ENCODE data around the gene TNFSF15.

DNA sequence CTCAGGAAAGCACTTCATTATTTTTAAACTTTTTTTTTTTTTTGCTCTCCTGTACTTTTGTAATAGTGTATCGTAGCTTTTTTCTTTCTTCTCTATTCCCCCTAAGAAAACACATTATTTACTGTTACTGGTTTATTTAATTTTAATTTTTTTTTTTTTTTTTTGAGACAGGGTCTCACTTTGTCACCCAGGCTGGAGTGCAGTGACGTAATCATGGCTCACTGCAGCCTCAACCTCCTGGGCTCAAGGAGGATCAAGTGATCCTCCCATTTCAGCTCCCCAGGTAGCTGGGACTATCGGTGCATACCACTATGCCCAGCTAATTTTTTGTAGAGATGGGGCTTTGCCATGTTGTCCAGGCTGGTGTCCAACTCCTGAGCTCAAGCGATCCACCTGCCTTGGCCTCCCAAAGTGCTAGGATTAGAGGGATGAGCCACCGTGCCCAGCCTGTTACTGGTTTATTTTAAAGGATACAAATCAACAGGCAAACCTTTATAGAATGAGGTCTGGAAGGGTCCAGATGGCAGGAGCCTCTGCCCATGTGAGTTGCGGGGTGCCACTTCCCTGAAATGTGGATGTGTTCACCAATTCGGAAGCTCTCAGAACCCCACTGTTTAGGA is 49.0 kb upstream of the TNFSF15 start:
- TF ChIP-seq, protein P1, sequence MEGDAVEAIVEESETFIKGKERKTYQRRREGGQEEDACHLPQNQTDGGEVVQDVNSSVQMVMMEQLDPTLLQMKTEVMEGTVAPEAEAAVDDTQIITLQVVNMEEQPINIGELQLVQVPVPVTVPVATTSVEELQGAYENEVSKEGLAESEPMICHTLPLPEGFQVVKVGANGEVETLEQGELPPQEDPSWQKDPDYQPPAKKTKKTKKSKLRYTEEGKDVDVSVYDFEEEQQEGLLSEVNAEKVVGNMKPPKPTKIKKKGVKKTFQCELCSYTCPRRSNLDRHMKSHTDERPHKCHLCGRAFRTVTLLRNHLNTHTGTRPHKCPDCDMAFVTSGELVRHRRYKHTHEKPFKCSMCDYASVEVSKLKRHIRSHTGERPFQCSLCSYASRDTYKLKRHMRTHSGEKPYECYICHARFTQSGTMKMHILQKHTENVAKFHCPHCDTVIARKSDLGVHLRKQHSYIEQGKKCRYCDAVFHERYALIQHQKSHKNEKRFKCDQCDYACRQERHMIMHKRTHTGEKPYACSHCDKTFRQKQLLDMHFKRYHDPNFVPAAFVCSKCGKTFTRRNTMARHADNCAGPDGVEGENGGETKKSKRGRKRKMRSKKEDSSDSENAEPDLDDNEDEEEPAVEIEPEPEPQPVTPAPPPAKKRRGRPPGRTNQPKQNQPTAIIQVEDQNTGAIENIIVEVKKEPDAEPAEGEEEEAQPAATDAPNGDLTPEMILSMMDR (IDR thresholded peaks at IDR 0.05) = no peak
- no peak for TF ChIP-seq EZH2 (IDR thresholded peaks at IDR 0.05; ENCODE audit: borderline replicate concordance, insufficient read depth, low read depth, low read length, poor library complexity, severe bottlenecking)
